ENCODE data around the gene CACNG7. TPM values are rescaled to one million over a fixed set of nuclear protein-coding genes. Genes with fewer than 3 reads are reported as not detected.

CACNG7 gene
- total and polyA plus RNA-seq, 2 experiments from 2014 or later = not detected

GRCh38 chr19:53872762-53873161 is 36.3 kb upstream of the CACNG7 start:
- Histone ChIP-seq H3K9me2 (ENCODE audit: insufficient read depth) (no peaks in the 10 kb centered on the region), H3K4me3 (no peak overlapping the region), H3K4me2 (ENCODE audit: unreplicated experiment) (no peak overlapping the region), H3K4me1 (ENCODE audit: insufficient read depth) (no peaks in the 10 kb centered on the region), H3K9ac (no peak overlapping the region), H4K20me1 (ENCODE audit: insufficient read depth) (0 out of 2 replicates have a peak, but pooled peaks cover 7% of the 10 kb centered on the region), H3K9me3 (ENCODE audit: low read depth) (no peaks in the 10 kb centered on the region), H3K27me3 (replicated peaks; ENCODE audit: insufficient read depth) (no peaks in the 10 kb centered on the region), H2AFZ (no peak overlapping the region), H3K36me3 (ENCODE audit: low read depth) (peaks cover 21% of the 10 kb centered on the region), H3K27ac (no peak overlapping the region), H3K79me2 (ENCODE audit: insufficient read depth) (peaks cover 66% of the 10 kb centered on the region), H3F3A (ENCODE audit: insufficient read depth) (peaks cover 47% of the 10 kb centered on the region)
- TF ChIP-seq EZH2 (IDR thresholded peaks at IDR 0.05; ENCODE audit: insufficient read depth, poor library complexity, severe bottlenecking) (no peak), EZH2phosphoT487 (IDR thresholded peaks at IDR 0.05; ENCODE audit: insufficient read depth, low read depth) (no peak)
- in situ Hi-C loops (cut with MboI) = no loop called here
- 78 to 79% methylated on average over 6 of the region's 6 CpGs for WGBS, 2 experiments (ENCODE audit: low coverage in 1 of 2, low lambda C conversion rate in 2 of 2, missing lambda C conversion rate in 2 of 2)
- no peak for DNase-seq

GRCh38 chr19:53873773-53874605 is 35.1 kb upstream of the CACNG7 start:
- Histone ChIP-seq H3K79me2 (ENCODE audit: insufficient read depth) (peaks cover 54% of the 10 kb centered on the region), H3K4me3 (no peak overlapping the region), H3K27ac (no peak overlapping the region), H3K9me2 (ENCODE audit: insufficient read depth) (no peaks in the 10 kb centered on the region), H3K4me1 (ENCODE audit: insufficient read depth) (no peaks in the 10 kb centered on the region), H3K4me2 (ENCODE audit: unreplicated experiment) (no peak overlapping the region), H4K20me1 (ENCODE audit: insufficient read depth) (0 out of 2 replicates have a peak, but pooled peaks cover 7% of the 10 kb centered on the region), H3K36me3 (ENCODE audit: low read depth) (peaks cover 21% of the 10 kb centered on the region), H3F3A (ENCODE audit: insufficient read depth) (peaks cover 47% of the 10 kb centered on the region), H3K9me3 (ENCODE audit: low read depth) (no peaks in the 10 kb centered on the region), H2AFZ (no peak overlapping the region), H3K9ac (no peak overlapping the region), H3K27me3 (replicated peaks; ENCODE audit: insufficient read depth) (no peaks in the 10 kb centered on the region)
- in situ Hi-C loops (cut with MboI) = no loop called here
- no peak for DNase-seq
- 87 to 88% methylated on average over 51 of the region's 51 CpGs for WGBS, 2 experiments (ENCODE audit: low coverage in 1 of 2, low lambda C conversion rate in 2 of 2, missing lambda C conversion rate in 2 of 2)
- TF ChIP-seq EZH2phosphoT487 (IDR thresholded peaks at IDR 0.05; ENCODE audit: insufficient read depth, low read depth) = no peak
- no peak for TF ChIP-seq EZH2 (IDR thresholded peaks at IDR 0.05; ENCODE audit: insufficient read depth, poor library complexity, severe bottlenecking)

- no peak for DNase-seq
- H3K4me1 ChIP-seq (ENCODE audit: insufficient read depth) = no peaks in the 10 kb centered on the region
- in situ Hi-C loops (cut with MboI) = no loop called here
- H2AFZ ChIP-seq = no peak overlapping the region
- no peak overlapping the region for H3K4me2 ChIP-seq (ENCODE audit: unreplicated experiment)
- no peaks in the 10 kb centered on the region for H3K9me2 ChIP-seq (ENCODE audit: insufficient read depth)
- TF ChIP-seq EZH2 (IDR thresholded peaks at IDR 0.05; ENCODE audit: insufficient read depth, poor library complexity, severe bottlenecking) = no peak
- no peak for TF ChIP-seq EZH2phosphoT487 (IDR thresholded peaks at IDR 0.05; ENCODE audit: insufficient read depth, low read depth)
- H3K27me3 ChIP-seq (replicated peaks; ENCODE audit: insufficient read depth) = no peaks in the 10 kb centered on the region
- H3K36me3 ChIP-seq (ENCODE audit: low read depth) = peaks cover 21% of the 10 kb centered on the region
- no peak overlapping the region for H3K4me3 ChIP-seq
- H3K27ac ChIP-seq = no peak overlapping the region
- WGBS, 2 experiments (ENCODE audit: low coverage in 1 of 2, low lambda C conversion rate in 2 of 2, missing lambda C conversion rate in 2 of 2) = 85 to 100% methylated on average over 3 to 6 of the region's 6 CpGs
- H3K9ac ChIP-seq = no peak overlapping the region
- 0 out of 2 replicates have a peak, but pooled peaks cover 7% of the 10 kb centered on the region for H4K20me1 ChIP-seq (ENCODE audit: insufficient read depth)
- H3K9me3 ChIP-seq (ENCODE audit: low read depth) = no peaks in the 10 kb centered on the region
- H3K79me2 ChIP-seq (ENCODE audit: insufficient read depth) = peaks cover 49% of the 10 kb centered on the region
- H3F3A ChIP-seq (ENCODE audit: insufficient read depth) = peaks cover 47% of the 10 kb centered on the region
Measured at GRCh38 chr19:53874606-53874990, 34.5 kb upstream of the CACNG7 start.

- Histone ChIP-seq H4K20me1 (ENCODE audit: insufficient read depth) (0 out of 2 replicates have a peak, but pooled peaks cover 7% of the 10 kb centered on the region), H3K27me3 (replicated peaks; ENCODE audit: insufficient read depth) (no peaks in the 10 kb centered on the region; the same call in 1 of the 2 replicates), H3K27ac (no peak overlapping the region), H3K9me3 (ENCODE audit: low read depth) (no peaks in the 10 kb centered on the region), H3K4me2 (ENCODE audit: unreplicated experiment) (no peak overlapping the region), H3K4me3 (no peak overlapping the region), H2AFZ (no peak overlapping the region), H3K9ac (no peak overlapping the region), H3K4me1 (ENCODE audit: insufficient read depth) (no peaks in the 10 kb centered on the region), H3F3A (ENCODE audit: insufficient read depth) (peaks cover 47% of the 10 kb centered on the region), H3K36me3 (ENCODE audit: low read depth) (peaks cover 21% of the 10 kb centered on the region), H3K9me2 (ENCODE audit: insufficient read depth) (no peaks in the 10 kb centered on the region), H3K79me2 (ENCODE audit: insufficient read depth) (peaks cover 40% of the 10 kb centered on the region)
- no peak for DNase-seq
- WGBS, 2 experiments (ENCODE audit: low coverage in 1 of 2, low lambda C conversion rate in 2 of 2, missing lambda C conversion rate in 2 of 2) = 90 to 91% methylated on average over 17 of the region's 17 CpGs
- no peak for TF ChIP-seq EZH2 (IDR thresholded peaks at IDR 0.05; ENCODE audit: insufficient read depth, poor library complexity, severe bottlenecking)
- no peak for TF ChIP-seq EZH2phosphoT487 (IDR thresholded peaks at IDR 0.05; ENCODE audit: insufficient read depth, low read depth)
- in situ Hi-C loops (cut with MboI) = no loop called here
Measured at GRCh38 chr19:53875602-53876325, 33.3 kb upstream of the CACNG7 start.
